SK-N-SH treated with all-trans-retinoic acid at 6 μM for 48 hours (cell line): Measurements from ENCODE around the gene ASB2.

ENCODE experiments used
- ATAC-seq: fragments of 200-7000 bp; cut with Tn5 transposase; 3 replicates; pipeline ENCODE4 v1.9.1; 2020; ENCODE audit warnings: mild to moderate bottlenecking, moderate library complexity
- ARNTL ChIP-seq: fragments of 450-650 bp; formaldehyde crosslinking; IDR thresholded peaks from 2 replicates; pipeline ENCODE4 v1.5.0; 2020; ENCODE audit warnings: low read depth, mild to moderate bottlenecking, moderate library complexity, borderline replicate concordance
- BACH2 ChIP-seq: fragments of 250-450 bp; sonication (Bioruptor Pico); IDR thresholded peaks from 2 replicates; pipeline ENCODE4 v1.9.0; 2021; ENCODE audit warnings: mild to moderate bottlenecking, borderline replicate concordance
- CSDC2 ChIP-seq: fragments of 250-450 bp; sonication (Bioruptor Pico); IDR thresholded peaks from 2 replicates; pipeline ENCODE4 v1.5.0; 2020; ENCODE audit warnings: mild to moderate bottlenecking, moderate library complexity
- CSRNP3 ChIP-seq: fragments of 250-450 bp; sonication (Bioruptor Pico); IDR thresholded peaks from 2 replicates; pipeline ENCODE4 v1.5.1; 2021; ENCODE audit warnings: mild to moderate bottlenecking, moderate library complexity
- ESRRG ChIP-seq: fragments of 250-450 bp; sonication (Bioruptor Pico); IDR thresholded peaks from 2 replicates; pipeline ENCODE4 v1.6.1; 2021; ENCODE audit warnings: mild to moderate bottlenecking
- GLIS3 ChIP-seq: fragments of 250-450 bp; sonication (Bioruptor Pico); IDR thresholded peaks from 2 replicates; pipeline ENCODE4 v1.5.0; 2020; ENCODE audit warnings: mild to moderate bottlenecking, moderate library complexity
- PATZ1 ChIP-seq: fragments of 250-450 bp; sonication (Bioruptor Pico); IDR thresholded peaks from 2 replicates; pipeline ENCODE4 v1.8.0; 2020; ENCODE audit warnings: mild to moderate bottlenecking, moderate library complexity, borderline replicate concordance
- POU6F1 ChIP-seq: fragments of 250-450 bp; sonication (Bioruptor Pico); IDR thresholded peaks from 2 replicates; pipeline ENCODE4 v1.8.0; 2021; ENCODE audit warnings: low read depth, mild to moderate bottlenecking, moderate library complexity, borderline replicate concordance
- SNAI2 ChIP-seq: fragments of 250-450 bp; sonication (Bioruptor Pico); IDR thresholded peaks from 2 replicates; pipeline ENCODE4 v1.5.0; 2020; ENCODE audit warnings: mild to moderate bottlenecking, moderate library complexity
- TCF4 ChIP-seq: fragments of 250-450 bp; sonication (Bioruptor Pico); IDR thresholded peaks from 2 replicates; pipeline ENCODE4 v1.8.0; 2021; ENCODE audit warnings: mild to moderate bottlenecking, moderate library complexity, borderline replicate concordance
- TOX ChIP-seq: fragments of 250-450 bp; sonication (Bioruptor Pico); IDR thresholded peaks from 2 replicates; pipeline ENCODE4 v1.8.0; 2021; ENCODE audit warnings: mild to moderate bottlenecking, moderate library complexity, borderline replicate concordance
- TSHZ2 ChIP-seq: fragments of 250-450 bp; sonication (Bioruptor Pico); IDR thresholded peaks from 2 replicates; pipeline ENCODE4 v1.5.0; 2020; ENCODE audit warnings: mild to moderate bottlenecking, moderate library complexity
- ZFP3 ChIP-seq: fragments of 250-450 bp; sonication (Bioruptor Pico); IDR thresholded peaks from 2 replicates; pipeline ENCODE4 v1.5.0; 2020; ENCODE audit warnings: mild to moderate bottlenecking, moderate library complexity
- ZNF565 ChIP-seq: fragments of 450-650 bp; formaldehyde crosslinking; conservative IDR thresholded peaks from 2 replicates; pipeline ENCODE4 v1.5.0; 2020; ENCODE audit warnings: low read depth, mild to moderate bottlenecking, moderate library complexity
- ZNF70 ChIP-seq: fragments of 450-650 bp; formaldehyde crosslinking; IDR thresholded peaks from 2 replicates; pipeline ENCODE4 v1.5.0; 2020; ENCODE audit warnings: mild to moderate bottlenecking, moderate library complexity
- ZNF8 ChIP-seq: fragments of 450-650 bp; formaldehyde crosslinking; IDR thresholded peaks from 2 replicates; pipeline ENCODE4 v1.5.0; 2020; ENCODE audit warnings: mild to moderate bottlenecking, moderate library complexity

ASB2 gene

GRCh38 chr14:93958567-93959238 lies 17.7 kb downstream of the ASB2 start:
- no peak for TF ChIP-seq CSRNP3 (CRISPR knock-in tag)
- no peak for TF ChIP-seq ARNTL (CRISPR knock-in tag)
- TF ChIP-seq TSHZ2 (CRISPR knock-in tag) = no peak
- TF ChIP-seq TOX (CRISPR knock-in tag) = no peak
- no peak for TF ChIP-seq TCF4 (CRISPR knock-in tag)
- TF ChIP-seq GLIS3 (CRISPR knock-in tag) = no peak
- TF ChIP-seq SNAI2 (CRISPR knock-in tag) = no peak
- no peak for TF ChIP-seq ZFP3 (CRISPR knock-in tag)
- TF ChIP-seq, all 23 proteins: peak for 0
- no peak for ATAC-seq

GRCh38 chr14:93957751-93958566 lies 18.4 kb downstream of the ASB2 start:
- no peak for ATAC-seq
- no peak for TF ChIP-seq ZFP3 (CRISPR knock-in tag)

- no peak for ATAC-seq
These were observed 19.0 kb downstream of the ASB2 start for GRCh38 chr14:93957333-93957710.

More at GRCh38 chr14:93957333-93957710, 19.0 kb downstream of the ASB2 start:
- no peak for TF ChIP-seq ZNF70 (CRISPR knock-in tag)
- TF ChIP-seq ESRRG (CRISPR knock-in tag) = no peak
- TF ChIP-seq PATZ1 (CRISPR knock-in tag) = no peak
- TF ChIP-seq CSDC2 (CRISPR knock-in tag) = no peak
- TF ChIP-seq BACH2 (CRISPR knock-in tag) = no peak
- no peak for TF ChIP-seq TOX (CRISPR knock-in tag)
- no peak for TF ChIP-seq TSHZ2 (CRISPR knock-in tag)
- no peak for TF ChIP-seq ZNF8
- no peak for TF ChIP-seq ZNF565 (CRISPR knock-in tag)
- no peak for TF ChIP-seq POU6F1
- TF ChIP-seq ZFP3 (CRISPR knock-in tag) = no peak
- no peak for TF ChIP-seq SNAI2 (CRISPR knock-in tag)
